ENCODE data around the gene APOBEC2.
"Not testable (repeated sequence)": the region's sequence is repeated elsewhere in the genome, so short reads cannot be mapped to it uniquely, and the experiment has no call there.

Gene APOBEC2

DNA sequence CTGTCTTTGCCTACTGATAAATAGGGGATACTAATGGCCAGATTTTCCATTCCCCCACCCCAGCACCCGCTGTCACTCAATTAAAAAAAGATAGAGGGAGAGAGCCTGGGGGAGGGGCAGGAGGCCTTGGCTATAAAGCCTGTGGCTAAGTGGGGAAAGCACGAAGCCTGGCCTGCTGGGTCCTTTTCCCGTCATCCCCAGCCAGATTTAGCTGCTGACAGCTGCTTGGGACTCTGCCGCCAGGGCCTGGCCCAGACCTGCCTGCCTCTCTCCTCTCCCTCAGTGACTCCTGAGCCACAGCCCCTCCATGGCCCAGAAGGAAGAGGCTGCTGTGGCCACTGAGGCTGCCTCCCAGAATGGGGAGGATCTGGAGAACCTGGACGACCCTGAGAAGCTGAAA, at the start of gene APOBEC2:
TSS of gene APOBEC2 (plus strand) at position 162 of the 400 bp plus-strand sequence. CDS start at position 308, 146 bp downstream.
- no peak for DNase-seq

DNA sequence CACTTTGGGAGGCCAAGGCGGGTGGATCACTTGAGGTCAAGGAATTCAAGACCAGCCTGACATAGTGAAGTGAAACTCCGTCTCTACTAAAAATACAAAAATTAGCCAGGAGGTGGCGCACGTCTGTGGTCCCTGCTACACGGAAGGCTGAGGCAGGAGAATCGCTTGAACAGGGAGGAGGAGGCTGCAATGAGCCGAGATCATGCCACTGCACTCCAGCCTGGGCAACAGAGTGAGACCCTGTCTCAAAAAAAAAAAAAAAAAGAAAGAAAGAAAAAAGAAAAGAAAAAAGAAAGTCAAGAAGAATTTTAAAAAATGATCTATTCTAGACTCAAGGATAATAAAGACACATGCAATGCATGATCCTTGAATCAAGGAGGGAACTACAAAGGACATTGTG, 46.8 kb upstream of the APOBEC2 start:
- DNase-seq, result peak; percentile 72

DNA sequence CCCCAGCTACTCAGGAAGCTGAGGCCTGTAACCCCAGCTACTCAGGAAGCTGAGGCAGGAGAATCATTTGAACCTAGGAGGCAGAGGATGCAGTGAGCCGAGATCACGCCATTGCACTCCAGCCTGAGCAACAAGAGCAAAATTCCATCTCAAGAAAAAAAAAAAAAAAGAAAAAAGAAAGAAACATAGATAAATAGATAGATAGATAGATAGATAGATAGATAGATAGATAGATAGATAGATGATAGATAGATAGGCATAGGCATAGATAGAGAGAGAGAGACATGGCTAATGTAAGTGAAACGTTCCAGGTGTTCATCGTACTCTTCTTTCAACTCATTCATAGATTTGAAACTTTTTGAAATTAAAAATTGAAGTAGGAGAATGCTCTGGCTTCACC, 46.0 kb upstream of the APOBEC2 start:
- DNase-seq, result not testable (repeated sequence)

DNA sequence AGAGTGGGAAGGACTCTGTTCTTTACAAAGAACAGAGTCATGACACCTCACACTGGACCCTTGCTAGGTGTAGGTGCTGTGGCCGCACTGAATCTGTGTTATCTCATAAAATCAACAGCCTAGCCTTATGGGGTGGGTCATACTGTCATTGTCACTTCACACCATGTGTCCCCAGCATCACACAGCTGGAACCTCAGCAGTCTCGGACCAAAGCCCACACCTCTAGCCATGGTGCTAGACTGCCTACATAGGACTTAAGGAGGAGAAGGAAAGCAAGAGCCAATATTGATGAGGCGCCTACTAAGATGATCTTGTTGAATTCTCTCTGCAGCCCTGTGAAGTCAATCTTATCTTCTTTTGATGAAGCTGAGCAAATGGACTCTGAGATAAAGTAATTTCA, 45.0 kb upstream of the APOBEC2 start:
- DNase-seq, result no peak

DNA sequence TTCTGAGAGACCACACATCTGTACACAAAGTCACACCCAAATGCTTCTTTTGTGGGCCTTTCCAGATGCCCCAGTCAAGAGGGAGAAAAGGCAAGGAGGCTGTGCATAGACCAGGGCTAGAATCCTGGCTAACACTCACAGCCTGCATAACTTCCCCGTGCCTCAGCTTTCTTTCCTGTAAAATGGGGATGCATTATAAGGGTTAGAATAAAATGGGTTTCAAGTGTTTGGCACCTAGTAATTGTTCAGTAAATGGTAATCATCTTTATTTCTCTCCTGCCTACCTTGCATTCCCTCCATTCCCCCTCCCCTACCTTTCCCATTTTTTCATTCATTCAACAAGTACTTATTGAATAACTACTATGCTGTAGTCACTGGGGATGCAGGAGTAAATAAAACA, 43.3 kb upstream of the APOBEC2 start:
- DNase-seq, result no peak

DNA sequence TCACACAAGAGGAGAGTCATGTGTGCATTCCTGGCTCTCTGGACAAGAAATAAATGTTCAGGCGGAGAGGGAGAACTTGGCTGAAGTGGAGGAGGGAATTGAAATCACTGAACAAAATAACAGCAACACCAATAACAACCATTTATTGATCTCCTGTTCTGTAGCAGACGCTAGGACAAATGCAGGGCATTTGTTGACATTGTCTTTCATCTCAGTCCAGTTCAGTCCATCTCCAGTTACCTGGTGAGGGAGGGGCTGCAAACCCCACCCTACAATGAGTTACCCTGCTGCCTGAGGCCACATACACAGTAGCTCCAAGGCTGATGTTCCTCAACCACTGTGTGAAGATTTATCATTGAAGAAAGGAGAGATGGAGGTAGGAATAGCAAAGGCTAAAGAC, 41.3 kb upstream of the APOBEC2 start:
- no peak for DNase-seq

DNA sequence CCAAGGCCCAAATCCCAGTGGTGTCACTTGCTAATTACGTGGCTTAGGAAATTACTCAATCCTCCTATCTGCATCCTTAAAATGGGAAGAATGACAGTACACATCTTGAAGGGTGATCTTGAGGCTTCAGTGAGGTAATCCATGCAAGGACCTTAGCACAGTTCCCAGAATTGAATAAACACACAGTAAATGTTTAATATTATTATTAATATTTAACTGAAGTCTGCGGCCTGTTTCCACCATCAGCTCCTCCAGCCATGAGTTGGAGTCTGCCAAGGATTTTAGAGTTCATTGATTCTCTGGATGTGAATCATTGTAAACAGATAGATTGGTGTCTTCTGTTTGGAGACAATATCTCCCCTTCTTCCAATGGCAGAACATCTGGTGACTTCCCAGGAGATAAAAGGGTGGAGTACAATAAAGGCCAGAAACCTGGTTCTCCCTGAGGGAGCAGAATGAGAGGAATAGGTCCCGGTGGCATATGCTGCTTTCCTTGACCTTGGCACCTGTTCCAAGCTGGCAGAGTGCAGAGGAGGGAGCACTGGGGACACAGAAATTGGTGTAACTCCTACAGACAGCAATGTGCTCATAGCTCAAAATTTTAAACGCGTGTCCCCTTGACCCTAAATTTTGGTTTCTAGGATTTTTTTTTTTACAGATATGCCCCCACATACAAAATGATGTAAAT, 39.4 kb upstream of the APOBEC2 start:
- DNase-seq, result no peak

DNA sequence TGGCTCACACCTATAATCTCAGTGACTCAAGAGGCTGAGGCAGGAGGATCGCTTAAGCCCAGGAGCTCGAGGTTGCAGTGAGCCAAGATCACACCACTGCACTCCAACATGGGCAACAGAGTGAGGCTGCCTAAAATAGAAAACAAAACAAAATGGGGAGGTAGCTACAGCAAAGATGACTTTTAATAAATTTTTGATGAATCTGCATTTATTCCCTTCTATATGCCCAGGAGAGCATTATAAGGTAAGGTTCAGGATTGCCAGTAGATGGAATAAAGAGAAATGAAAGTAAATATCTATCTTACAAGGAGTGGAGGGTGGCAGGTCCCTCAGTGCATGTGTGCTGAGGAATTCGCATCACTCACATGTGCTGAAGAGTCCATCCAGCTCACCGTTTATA, 38.2 kb upstream of the APOBEC2 start:
- no peak for DNase-seq

DNA sequence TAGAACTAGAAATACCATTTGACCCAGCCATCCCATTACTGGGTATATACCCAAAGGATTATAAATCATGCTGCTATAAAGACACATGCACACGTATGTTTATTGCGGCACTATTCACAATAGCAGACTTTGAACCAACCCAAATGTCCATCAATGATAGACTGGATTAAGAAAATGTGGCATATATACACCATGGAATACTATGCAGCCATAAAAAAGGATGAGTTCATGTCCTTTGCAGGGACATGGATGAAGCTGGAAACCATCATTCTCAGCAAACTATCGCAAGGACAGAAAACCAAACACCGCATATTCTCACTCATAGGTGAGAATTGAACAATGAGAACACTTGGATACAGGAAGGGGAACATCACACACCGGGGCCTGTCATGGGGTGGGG, 37.1 kb upstream of the APOBEC2 start:
- not testable (repeated sequence) for DNase-seq

DNA sequence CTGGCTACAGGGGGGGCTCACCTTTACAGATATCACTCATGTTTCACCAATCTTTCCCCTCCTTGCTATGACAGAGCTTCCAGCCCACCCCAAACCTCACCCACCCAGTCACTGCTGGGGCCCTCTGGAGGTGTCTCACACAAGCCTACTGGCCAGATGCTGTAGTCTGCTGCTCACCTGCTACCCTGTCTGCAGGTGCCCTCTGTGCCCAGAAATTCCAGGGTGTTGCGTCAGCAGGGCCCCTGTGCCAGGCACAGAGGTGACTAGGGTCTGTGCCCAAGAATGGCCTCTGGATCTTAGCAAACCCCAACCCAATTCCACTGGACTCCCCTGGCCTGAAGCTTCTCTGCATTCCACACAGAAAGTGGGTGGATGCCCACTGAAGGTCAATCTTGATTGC, 35.3 kb upstream of the APOBEC2 start:
- DNase-seq, result no peak

DNA sequence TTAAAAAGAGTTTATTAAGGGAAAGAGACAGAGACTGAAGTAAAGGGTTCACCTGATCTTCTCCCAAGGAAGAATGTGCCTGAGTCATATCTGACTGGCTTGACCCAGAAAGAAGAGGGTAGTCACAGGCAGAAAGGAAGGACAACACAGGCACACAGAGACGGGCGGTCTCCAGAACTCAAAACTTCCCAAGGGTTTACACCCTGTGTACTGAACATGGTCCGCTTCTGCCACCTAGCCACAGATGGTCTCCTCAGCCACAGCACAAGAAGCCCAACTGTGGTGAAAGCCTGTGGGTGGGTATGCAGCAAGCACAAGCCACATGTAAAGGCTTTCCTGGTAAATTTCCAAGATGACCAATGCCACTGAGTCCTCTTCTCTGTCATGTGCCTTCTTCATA, 31.2 kb upstream of the APOBEC2 start:
- no peak for DNase-seq

DNA sequence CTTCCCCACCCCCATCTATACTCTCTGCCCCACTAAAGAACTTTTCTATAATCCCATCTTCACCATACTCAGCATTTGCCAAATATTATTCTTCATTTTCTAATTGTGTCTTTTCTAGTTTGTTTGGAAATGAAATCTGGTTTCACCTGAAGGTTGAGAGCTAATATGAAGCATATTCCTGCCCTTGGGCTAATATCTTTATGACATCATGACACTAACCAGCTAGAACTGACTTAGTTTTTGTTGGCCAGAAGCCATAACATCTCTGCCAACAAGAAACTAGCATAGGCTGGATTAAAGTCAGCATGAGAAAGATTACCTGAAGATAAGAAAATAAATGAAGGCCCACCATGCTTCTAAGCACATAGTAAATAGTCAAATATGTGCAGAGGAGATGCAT, 30.7 kb upstream of the APOBEC2 start:
- no peak for DNase-seq

DNA sequence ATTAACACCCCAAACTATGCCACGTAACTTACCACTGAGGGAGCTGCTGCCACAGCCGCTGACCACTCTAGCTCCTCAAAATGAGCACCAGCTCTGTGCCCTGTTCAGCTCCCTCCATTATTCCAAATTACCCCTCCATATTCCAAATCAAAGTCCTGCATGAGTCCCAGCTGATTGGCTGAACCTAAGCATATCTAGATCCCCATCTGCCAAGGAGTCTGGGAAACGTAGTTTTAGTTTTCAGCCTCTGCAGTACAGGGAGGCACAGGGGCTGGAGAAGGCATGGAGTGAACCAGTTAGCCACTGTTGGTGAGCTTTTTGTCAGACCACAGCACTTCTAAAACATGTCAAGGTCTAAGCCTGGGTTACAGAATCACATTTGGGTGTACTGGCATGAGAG, 29.9 kb upstream of the APOBEC2 start:
- no peak for DNase-seq

DNA sequence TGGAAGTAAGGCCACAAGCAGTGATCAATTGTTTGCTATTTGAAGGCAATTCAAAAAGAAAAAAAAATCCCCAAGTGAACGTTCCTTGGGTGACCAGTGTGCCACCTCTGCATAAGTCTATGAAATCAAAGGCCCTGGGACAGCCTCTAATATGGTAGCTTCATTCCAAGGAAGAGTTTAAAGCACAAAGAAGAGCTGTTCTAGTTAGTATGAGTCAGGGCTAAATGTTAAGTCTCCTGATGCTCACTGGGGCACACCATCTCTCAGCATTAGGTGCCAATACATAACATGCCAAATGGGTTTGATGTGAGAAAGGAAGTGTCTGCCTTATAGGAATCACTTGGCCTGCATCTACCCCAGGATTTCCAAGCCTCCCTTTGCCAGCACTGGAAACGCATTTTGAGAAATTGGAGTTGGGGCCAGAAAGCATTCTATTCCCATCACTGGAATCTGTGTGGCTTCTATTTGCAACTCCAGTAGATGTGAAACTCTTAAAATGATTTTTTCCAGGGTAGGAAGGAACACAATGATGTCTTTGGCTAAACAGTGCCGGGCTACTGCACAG, 27.0 kb upstream of the APOBEC2 start:
- DNase-seq, result no peak

DNA sequence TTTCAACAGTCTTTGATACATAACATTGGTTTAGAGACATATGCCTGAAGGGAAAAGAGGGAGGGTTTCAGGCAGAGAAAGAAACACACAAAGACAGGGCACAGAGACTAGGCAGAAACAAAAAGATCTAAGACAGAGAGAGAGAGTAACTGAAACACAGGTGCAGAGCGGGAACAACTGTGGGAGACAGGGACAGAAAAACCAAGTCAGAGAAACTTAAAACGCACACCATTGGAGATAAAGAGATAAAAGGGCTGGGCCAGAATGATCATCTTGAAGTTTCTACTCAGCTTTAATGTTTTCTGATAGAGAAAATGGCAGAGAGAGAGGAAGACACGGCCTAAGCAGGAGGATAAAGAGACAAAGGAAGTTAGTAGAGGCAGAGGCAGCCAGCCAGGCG, 25.8 kb upstream of the APOBEC2 start:
- no peak for DNase-seq

DNA sequence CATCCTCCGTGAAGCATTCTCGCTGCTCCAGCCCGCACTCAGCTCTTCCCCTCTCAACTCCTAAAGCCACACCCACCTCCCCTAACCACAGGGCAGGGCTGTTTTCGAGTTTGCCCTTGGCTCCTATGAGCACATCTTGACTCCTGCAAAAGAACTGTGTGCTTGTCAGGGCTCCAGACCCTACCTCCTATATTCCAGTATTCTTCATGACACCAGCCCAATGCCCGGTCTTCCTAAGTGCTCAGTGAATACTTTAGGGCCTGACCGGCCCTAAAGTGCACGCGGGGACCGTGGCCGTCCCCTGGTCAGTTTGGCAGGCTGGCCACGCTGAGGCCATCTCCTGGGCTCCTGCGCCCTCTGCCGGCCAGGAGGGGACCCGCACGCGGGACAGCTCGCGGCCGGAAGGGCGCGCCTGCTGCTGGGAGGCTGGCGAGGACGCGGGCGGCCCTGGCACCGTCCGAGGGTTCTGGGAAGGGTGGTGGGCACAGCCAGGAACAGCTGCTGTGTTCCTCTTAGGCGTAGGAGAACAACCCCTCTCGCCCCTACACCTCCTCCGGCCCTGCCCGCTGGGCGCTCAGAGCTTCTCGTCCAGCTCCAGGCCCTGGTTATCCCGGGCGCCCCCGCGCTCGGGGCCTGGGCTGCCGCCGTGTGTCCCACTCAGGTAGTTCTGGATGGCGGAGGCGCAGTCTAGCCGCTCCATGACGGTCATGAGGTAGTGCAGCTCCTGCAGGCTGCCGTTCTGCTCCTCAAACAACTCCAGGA, 25.0 kb upstream of the APOBEC2 start:
- peak; percentile 73 for DNase-seq

DNA sequence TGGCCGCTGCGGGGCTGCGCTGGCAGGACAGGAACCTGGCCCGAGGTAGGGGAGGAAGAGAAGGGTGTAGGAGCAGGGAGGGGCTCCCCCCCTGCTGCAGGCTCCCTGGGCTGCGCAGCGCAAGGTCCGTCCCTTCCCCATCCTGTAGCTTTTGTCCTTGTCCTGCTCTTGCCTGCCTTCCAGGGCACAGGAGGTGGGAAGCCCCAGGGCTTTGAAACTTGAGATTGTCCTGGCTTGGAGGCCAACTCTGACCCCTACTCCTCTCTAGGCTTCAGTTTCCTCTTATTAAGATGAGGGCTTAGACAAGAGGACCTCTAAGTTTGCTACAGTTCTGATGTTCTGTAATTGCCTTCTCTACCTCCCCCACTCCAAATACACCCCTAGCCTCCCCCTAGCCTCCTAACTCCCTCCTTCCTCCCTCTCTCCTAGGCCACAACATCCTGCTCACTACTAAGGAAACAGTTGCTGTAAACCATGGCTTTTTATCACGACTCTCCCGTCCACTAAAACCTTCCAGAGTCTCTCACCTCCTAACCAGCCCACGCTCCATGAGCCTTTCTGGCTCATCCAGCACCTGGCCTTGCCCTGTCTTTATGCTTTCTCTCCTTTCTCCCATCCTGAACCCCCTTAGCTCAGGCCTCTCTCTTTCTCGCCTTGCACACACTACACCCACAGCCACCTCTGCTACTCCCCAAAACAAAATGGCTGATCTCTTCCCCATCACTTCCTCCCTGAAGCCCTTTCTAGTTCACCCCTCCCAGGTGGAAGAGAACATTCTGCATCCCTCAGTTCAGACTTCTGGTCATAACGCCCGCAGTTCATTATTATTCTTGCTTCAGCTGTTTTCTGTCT, 24.2 kb upstream of the APOBEC2 start:
- no peak for DNase-seq

DNA sequence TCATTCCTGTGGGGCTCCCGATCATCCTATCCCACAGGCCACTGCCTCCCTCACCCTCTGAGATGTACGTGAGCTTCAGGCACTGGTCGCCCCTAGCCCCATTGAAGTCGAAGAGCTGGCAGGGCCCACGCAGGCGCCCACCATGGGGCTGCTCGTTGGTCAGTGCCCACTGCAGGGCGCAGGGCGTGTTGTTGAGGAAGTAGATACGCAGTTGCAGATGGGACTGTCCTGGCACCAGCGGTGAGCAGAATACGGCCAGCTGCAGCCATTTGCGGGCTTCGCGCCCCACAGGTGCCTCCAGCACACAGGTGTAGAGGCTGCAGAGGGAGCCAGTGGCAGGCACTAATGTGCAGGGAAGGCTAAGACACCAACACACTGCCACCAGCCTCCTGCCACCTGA, 20.2 kb upstream of the APOBEC2 start:
- DNase-seq, result no peak

DNA sequence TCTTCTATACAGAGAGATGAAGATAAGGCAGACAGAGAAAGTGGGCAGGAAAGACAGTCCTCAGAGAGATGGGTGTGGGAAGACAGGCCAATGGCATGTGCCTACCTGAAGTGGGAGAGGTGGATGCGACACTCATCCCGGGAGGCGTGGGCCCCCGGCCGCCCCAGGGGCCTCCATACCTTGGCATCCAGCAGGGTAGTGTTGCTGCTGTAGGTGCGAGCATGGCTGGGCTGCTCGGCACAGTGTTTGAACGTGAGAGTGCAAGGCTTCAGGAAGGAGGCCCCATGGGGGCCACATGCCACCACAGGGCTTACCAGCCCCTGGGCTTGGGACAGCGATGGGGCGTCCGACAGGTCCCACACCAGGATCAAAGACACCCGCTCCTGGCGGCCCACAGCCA, 19.2 kb upstream of the APOBEC2 start:
- no peak for DNase-seq

DNA sequence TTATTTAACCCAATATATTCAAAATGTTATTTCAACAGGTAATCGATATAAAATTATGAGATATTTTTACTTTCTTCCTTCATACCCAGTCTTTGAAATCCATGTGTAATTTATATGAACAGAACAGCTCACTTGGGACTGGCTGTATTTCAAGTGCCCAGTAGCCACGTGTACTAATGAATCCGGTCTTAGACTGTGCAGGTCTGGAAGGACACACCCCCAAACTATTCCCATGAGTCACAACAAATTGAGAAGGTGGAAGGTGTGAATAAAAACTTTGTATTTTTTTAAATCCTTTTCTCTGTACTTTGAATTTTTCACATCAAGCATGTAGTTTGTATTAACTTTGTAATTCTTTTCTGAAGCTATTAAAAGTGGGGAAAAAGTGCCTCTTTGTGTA, 16.8 kb upstream of the APOBEC2 start:
- no peak for DNase-seq

DNA sequence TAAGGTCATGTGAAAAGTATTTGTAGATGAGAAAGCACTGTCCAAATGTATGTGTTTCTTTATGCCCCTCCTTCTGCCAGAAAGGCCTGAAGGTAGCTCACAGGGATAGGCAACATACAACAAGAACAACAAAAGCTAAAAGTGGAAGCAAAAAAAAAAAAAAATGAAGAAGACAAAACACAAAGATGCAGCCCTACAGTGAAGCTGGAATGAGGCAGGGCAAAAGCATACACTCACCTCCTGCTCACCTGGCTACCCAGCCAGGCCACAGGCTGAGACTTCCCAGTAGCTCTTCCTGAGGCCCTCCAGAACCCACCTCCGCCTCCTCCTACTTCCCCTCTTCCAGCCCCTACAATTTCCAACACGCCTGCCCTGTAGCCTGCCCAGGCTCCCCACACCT, 16.4 kb upstream of the APOBEC2 start:
- no peak for DNase-seq

DNA sequence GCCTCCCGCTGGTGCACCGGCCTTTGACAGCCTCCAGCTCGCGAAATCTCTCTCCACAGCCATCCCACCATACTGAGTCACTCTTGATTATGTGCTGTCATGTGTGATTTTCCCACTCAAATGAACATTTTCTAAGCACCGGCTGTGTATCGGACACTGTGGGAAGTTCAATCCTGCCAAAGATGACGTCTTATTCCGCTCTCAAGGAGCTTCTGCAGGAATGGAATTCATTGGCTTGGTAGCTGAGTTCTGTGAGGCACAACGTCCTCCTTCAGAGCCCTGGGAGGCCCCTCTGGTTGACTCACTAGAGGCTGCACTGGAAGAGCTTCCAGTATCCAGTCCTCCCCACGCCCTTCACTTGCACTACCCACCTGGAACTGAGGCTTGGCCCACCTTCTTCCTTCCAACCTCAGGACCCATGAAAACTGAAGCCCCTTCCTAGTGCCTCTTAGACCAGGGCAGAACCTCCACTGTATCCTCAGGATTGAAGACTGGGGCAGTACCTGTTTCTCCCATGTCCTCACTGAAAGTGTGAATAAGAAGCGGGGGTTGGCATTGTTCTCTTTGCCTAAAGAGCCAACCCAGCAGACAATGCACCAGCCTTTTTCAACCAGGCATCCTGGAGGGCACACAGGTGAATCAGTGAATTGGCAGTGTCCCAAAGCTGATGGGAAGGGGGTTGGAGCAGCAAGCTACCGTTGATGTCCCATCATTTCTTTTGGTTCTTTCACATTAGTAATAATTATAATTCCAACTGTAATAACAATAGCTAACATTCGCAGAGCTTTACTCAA, 15.7 kb upstream of the APOBEC2 start:
- DNase-seq, result no peak

DNA sequence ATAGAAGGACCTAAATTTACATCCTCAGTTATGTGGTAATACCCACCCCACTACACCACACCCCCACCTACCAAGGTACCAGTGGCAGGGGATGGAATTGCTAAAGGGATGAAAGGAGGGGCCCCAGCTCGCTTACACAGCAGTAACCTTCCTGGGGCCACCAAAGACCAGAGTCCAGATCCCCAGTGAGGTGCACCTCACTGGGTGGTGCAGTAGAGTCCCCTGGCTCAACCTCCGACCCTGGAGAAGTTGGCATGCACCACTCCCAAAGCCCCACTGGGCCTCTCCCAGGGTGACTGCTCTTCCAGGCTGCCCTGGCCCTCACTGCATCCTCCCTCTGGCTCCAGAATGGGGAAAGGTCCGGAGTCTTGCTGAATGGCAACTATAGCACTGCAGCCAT, 14.8 kb upstream of the APOBEC2 start:
- DNase-seq, result no peak
